SK-N-SH (cell line): ENCODE results near the gene ZFHX3. TPM values are rescaled to one million over a fixed set of nuclear protein-coding genes. Genes with fewer than 3 reads are reported as not detected.

Source experiments
- CTCF ChIA-PET: fragments of 300-600, 350-600 bp; formaldehyde crosslinking; extraction: SDS; loops from one replicate; lab custom pipeline; 2021; lab: Yijun Ruan, JAX
- POLR2A ChIA-PET: fragments of 350-600 bp; sonication (Branson Sonifier 250); formaldehyde crosslinking; extraction: SDS; loops from one replicate; lab custom pipeline; 2020; ENCODE audit warnings: antibody characterized with exemption, inconsistent platforms; lab: Yijun Ruan, JAX
- DNase-seq: peaks from one replicate; pipeline ENCODE4 v3.0.0; 2012
- H2AFZ ChIP-seq: fragments of 200-600 bp; sonication (generic); 2 replicates; pipeline ENCODE4 v1.8.1; 2016; ENCODE audit warnings: antibody characterized with exemption, mild to moderate bottlenecking, low read depth
- H3F3A ChIP-seq: fragments of 200-600 bp; sonication (generic); replicated peaks from 2 replicates; pipeline ENCODE3; 2016; ENCODE audit warnings: antibody characterized with exemption, mild to moderate bottlenecking; ENCODE audit not compliant: insufficient read depth
- H3K27ac ChIP-seq, 2 experiments: fragments of 200-500 bp in 1 of 2; fragments of 200-600 bp in 1 of 2; sonication (Bioruptor generic) in 1 of 2; sonication (generic), shearing (Covaris generic) in 1 of 2; 2 replicates each; pipeline versions ENCODE4 v1.5.1 to v1.6.1; 2014 to 2016; ENCODE audit warnings: low read depth in 2 of 2, inconsistent platforms in 1 of 2, low read length in 1 of 2, mild to moderate bottlenecking in 1 of 2, mixed read lengths in 1 of 2
- H3K27me3 ChIP-seq: fragments of 200-600 bp; sonication (generic), shearing (Covaris generic); 2 replicates; pipeline ENCODE4 v1.6.1; 2016; ENCODE audit warnings: mixed run types; ENCODE audit not compliant: insufficient read depth
- H3K36me3 ChIP-seq, 2 experiments: fragments of 200-500 bp in 1 of 2; fragments of 200-600 bp in 1 of 2; sonication (Bioruptor generic) in 1 of 2; sonication (generic) in 1 of 2; replicated peaks in 1 of 2; 2 replicates each; pipeline versions ENCODE3 to v1.5.1; 2014 to 2016; ENCODE audit warnings: low read length in 1 of 2, mild to moderate bottlenecking in 1 of 2; ENCODE audit not compliant: insufficient read depth in 2 of 2, control insufficient read depth in 1 of 2
- H3K4me1 ChIP-seq, 2 experiments: fragments of 200-500 bp in 1 of 2; fragments of 200-600 bp in 1 of 2; sonication (Bioruptor generic) in 1 of 2; sonication (generic), shearing (Covaris generic) in 1 of 2; 2 replicates each; pipeline versions ENCODE4 v1.5.1 to v1.6.1; 2014 to 2016; ENCODE audit warnings: low read depth in 1 of 2, low read length in 1 of 2, mixed run types in 1 of 2; ENCODE audit not compliant: insufficient read depth in 2 of 2, control insufficient read depth in 1 of 2
- H3K4me2 ChIP-seq: fragments of 200-600 bp; sonication (generic), shearing (Covaris generic); 2 replicates; pipeline ENCODE4 v1.6.1; 2017; ENCODE audit warnings: mixed run types
- H3K4me3 ChIP-seq, 2 experiments: fragments of 200-500 bp in 1 of 2; fragments of 200-600 bp in 1 of 2; sonication (Bioruptor generic) in 1 of 2; sonication (generic), shearing (Covaris generic) in 1 of 2; 2 replicates each; pipeline versions ENCODE4 v1.5.1 to v1.8.1; 2014 to 2016; ENCODE audit warnings: low read depth in 2 of 2, inconsistent platforms in 1 of 2, low read length in 1 of 2, mild to moderate bottlenecking in 1 of 2, mixed read lengths in 1 of 2, moderate library complexity in 1 of 2
- H3K79me2 ChIP-seq: fragments of 200-600 bp; sonication (generic); 2 replicates; pipeline ENCODE4 v1.8.1; 2017; ENCODE audit warnings: mild to moderate bottlenecking; ENCODE audit not compliant: insufficient read depth
- H3K9ac ChIP-seq: fragments of 200-600 bp; sonication (generic); 2 replicates; pipeline ENCODE4 v1.6.1; 2017; ENCODE audit warnings: mixed run types
- H3K9me2 ChIP-seq: fragments of 200-600 bp; sonication (generic); 2 replicates; pipeline ENCODE4 v1.6.1; 2017; ENCODE audit warnings: mixed run types
- H3K9me3 ChIP-seq: fragments of 200-600 bp; sonication (generic); 2 replicates; pipeline ENCODE4 v1.6.1; 2017; ENCODE audit warnings: mixed run types, mild to moderate bottlenecking, moderate library complexity
- H4K20me1 ChIP-seq: fragments of 200-600 bp; sonication (generic); 2 replicates; pipeline ENCODE4 v1.6.1; 2017; ENCODE audit warnings: mild to moderate bottlenecking, mixed run types; ENCODE audit not compliant: insufficient read depth
- CHD2 ChIP-seq: fragments of 150-350 bp; IDR thresholded peaks from 2 replicates; pipeline ENCODE4 v1.6.1; 2018; ENCODE audit warnings: low read length; ENCODE audit not compliant: partially characterized antibody
- CTCF ChIP-seq: fragments of 200-600 bp; sonication (generic); IDR thresholded peaks from 2 replicates; pipeline ENCODE4 v1.6.1; 2017; ENCODE audit warnings: antibody characterized with exemption, mild to moderate bottlenecking, moderate library complexity
- EZH2phosphoT487 ChIP-seq: fragments of 200-600 bp; sonication (generic); IDR thresholded peaks from 2 replicates; pipeline ENCODE4 v1.6.1; 2017; ENCODE audit warnings: low read depth, mixed run types, mild to moderate bottlenecking, antibody characterized with exemption, moderate library complexity, borderline replicate concordance
- GABPA ChIP-seq: IDR thresholded peaks from 2 replicates; pipeline ENCODE4 v1.4.0; 2012; ENCODE audit warnings: low read depth, mild to moderate bottlenecking
- JUND ChIP-seq: IDR thresholded peaks from 2 replicates; pipeline ENCODE4 v1.4.0; 2012
- PBX3 ChIP-seq: IDR thresholded peaks from 2 replicates; pipeline ENCODE4; 2012
- RAD21 ChIP-seq: IDR thresholded peaks from 2 replicates; pipeline ENCODE4 v1.6.1; 2012; ENCODE audit warnings: mild to moderate bottlenecking, low read length
- REST ChIP-seq: IDR thresholded peaks from 2 replicates; pipeline ENCODE4 v1.6.1; 2012; ENCODE audit warnings: mild to moderate bottlenecking, low read depth, low read length, moderate library complexity
- TCF12 ChIP-seq: IDR thresholded peaks from 2 replicates; pipeline ENCODE4 v1.4.0; 2012
- USF1 ChIP-seq: IDR thresholded peaks from 2 replicates; pipeline ENCODE4 v1.4.0; 2012; ENCODE audit warnings: low read depth, borderline replicate concordance
- USF2 ChIP-seq: fragments of 150-350 bp; IDR thresholded peaks from 2 replicates; pipeline ENCODE4 v1.6.1; 2017; ENCODE audit warnings: antibody characterized with exemption, low read length, low read depth, borderline replicate concordance
- YY1 ChIP-seq: IDR thresholded peaks from 2 replicates; pipeline ENCODE4 v1.4.0; 2012; ENCODE audit warnings: low read depth, mild to moderate bottlenecking
- WGBS: methylation state at CpG from one replicate; pipeline ENCODE4 v1.1.6; 2017; ENCODE audit warnings: low lambda C conversion rate; 5-methylcytosine and 5-hydroxymethylcytosine counted together
- polyA plus RNA-seq, 3 experiments: library from polyadenylated mRNA; depleted of rRNA; stranded (reverse); fragments of >200 nt; gene quantifications; 2 replicates each; pipeline ENCODE4 v1.2.3, GENCODE V29; 2012

The ZFHX3 gene
- polyA plus RNA-seq, 1 of the 3 experiments (the other 2 are of a cell fraction): 2.0 TPM

- peaks cover 24% of the 10 kb centered on the region for H4K20me1 ChIP-seq
- peaks cover 42 to 47% of the 10 kb centered on the region in 2 experiments; a peak in 3 of 4 replicates for H3K4me1 ChIP-seq
- H2AFZ ChIP-seq: no peak overlapping the region
- H3K27ac ChIP-seq: no peak overlapping the region; a peak in 1 of 4 replicates
- H3K79me2 ChIP-seq: peaks cover 89% of the 10 kb centered on the region
- POLR2A ChIA-PET: no interaction called here
- no peak overlapping the region for H3K4me3 ChIP-seq
- no peaks in the 10 kb centered on the region for H3K27me3 ChIP-seq
- CTCF ChIA-PET: interaction anchor here (0.7 kb wide), 1 partner anchor 140 kb away, joined by 3 read pairs; no protein-coding TSS in a partner anchor
- no peak overlapping the region for H3K9ac ChIP-seq
- no peak overlapping the region for H3K4me2 ChIP-seq
- no peak for DNase-seq
- H3K9me2 ChIP-seq: no peaks in the 10 kb centered on the region
- no peaks in the 10 kb centered on the region for H3K36me3 ChIP-seq
- TF ChIP-seq USF2 (no peak), CTCF (no peak), PBX3 (no peak), JUND (no peak), CHD2 (no peak), EZH2phosphoT487 (no peak), USF1 (no peak), RAD21 (no peak), REST (no peak), TCF12 (no peak), GABPA (no peak), YY1 (no peak)
- TF ChIP-seq, all 33 proteins: peak for 0
- 90% methylated on average over 3 of the region's 3 CpGs for WGBS
- peaks cover 29% of the 10 kb centered on the region for H3F3A ChIP-seq
- no peaks in the 10 kb centered on the region for H3K9me3 ChIP-seq
Measured at GRCh38 chr16:72987480-72987901, 60.4 kb downstream of the ZFHX3 start.
